ENCODE results near the gene KRTAP17-1.

The KRTAP17-1 gene

DNA sequence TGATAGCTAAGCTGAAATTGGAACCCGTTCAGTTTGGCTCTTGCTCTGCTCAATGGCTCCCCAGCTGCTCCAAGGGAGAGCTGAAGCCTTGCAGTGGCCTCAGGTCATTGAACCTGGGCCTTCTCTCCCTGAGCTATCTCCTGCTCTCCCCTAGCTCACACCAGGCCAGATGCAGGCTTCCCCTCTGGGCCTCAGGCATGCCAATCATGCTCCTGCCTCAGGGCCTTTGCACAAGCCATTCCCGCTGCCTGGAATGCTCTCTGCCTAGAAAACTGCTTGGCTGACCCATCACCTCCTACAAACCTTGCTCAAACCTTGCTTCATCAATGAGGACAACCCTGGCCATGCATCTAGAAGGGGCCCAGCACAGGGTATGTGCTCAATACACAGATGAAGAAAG lies 16.7 kb upstream of the KRTAP17-1 start:
- ChIA-PET CTCF (interaction anchor here (1.2 to 2.6 kb wide), 2 partner anchors 10 to 14 kb away, joined by 4 to 11 read pairs; no protein-coding TSS in a partner anchor), POLR2A (no interaction called here)
- TF ChIP-seq, protein P1, sequence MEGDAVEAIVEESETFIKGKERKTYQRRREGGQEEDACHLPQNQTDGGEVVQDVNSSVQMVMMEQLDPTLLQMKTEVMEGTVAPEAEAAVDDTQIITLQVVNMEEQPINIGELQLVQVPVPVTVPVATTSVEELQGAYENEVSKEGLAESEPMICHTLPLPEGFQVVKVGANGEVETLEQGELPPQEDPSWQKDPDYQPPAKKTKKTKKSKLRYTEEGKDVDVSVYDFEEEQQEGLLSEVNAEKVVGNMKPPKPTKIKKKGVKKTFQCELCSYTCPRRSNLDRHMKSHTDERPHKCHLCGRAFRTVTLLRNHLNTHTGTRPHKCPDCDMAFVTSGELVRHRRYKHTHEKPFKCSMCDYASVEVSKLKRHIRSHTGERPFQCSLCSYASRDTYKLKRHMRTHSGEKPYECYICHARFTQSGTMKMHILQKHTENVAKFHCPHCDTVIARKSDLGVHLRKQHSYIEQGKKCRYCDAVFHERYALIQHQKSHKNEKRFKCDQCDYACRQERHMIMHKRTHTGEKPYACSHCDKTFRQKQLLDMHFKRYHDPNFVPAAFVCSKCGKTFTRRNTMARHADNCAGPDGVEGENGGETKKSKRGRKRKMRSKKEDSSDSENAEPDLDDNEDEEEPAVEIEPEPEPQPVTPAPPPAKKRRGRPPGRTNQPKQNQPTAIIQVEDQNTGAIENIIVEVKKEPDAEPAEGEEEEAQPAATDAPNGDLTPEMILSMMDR (IDR thresholded peaks at IDR 0.05; ENCODE audit: control extremely low read depth, extremely low read depth, low read depth, missing control alignments) = no peak
- no peak for DNase-seq (ENCODE audit: extremely low spot score)

DNA sequence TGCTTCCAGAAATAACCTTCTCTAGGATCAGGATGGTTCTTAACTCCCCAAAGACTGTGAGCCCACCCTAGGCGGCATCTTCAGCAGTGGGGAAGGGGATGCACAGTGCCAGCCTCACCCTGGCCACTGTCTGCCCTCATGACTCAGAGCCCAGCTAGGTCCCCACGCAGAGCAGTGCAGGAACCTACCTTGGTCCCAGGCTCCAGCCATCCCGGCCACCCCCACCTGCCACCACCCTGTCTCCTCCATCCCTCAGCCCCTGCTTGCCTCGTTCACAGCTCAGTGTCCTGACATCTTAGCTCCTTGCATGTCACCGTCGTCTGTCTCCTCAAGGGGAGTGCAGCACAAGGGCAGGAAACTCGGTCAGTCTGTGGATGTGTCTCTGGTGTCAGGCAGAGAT lies 16.1 kb upstream of the KRTAP17-1 start:
- DNase-seq (ENCODE audit: extremely low spot score) = no peak
- ChIA-PET POLR2A (no interaction called here), CTCF (interaction anchor here (1.2 to 2.6 kb wide), 3 partner anchors 8 to 13 kb away, joined by 3 to 11 read pairs (median 4); no protein-coding TSS in a partner anchor)
- TF ChIP-seq, protein P1 (IDR thresholded peaks at IDR 0.05; ENCODE audit: control extremely low read depth, extremely low read depth, low read depth, missing control alignments) = no peak

DNA sequence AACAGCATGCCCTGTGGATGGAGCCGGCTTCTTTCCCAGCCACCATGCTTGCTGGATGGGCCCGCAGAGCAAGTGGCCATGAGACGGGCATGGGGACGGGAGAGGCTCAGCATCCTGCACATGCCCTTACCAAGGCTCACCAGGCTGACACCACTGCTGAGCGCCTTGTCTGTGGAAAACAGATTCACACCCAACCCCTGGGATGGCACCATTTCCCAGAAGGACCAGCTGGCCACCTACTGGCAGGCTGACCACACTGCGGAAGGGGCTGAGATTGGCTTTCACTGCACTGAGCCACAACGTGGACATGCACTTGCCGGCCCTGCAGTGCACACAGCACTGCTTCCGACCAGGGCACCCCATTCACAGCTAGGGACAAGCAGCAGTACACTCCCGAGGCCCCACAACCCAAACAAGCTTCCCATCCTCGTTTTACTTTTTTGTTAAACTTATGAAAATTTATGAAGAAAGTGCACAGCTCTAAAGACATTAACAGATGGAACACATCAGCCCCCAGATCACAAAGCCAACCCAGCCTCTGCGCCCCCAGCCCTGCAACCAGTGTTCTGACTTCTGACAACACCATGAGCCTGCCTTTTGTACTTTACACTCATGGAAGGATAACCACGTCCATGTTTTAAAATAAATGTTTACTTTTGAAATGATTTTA lies 13.9 kb upstream of the KRTAP17-1 start:
- CTCF ChIA-PET = interaction anchor here (0.9 to 2.1 kb wide), 4 partner anchors 8 to 481 kb away, joined by 3 to 4 read pairs (median 3); no protein-coding TSS in a partner anchor
- POLR2A ChIA-PET = no interaction called here
- TF ChIP-seq, protein P1 (IDR thresholded peaks at IDR 0.05; ENCODE audit: control extremely low read depth, extremely low read depth, low read depth, missing control alignments) = peak; percentile 49
- no peak for DNase-seq (ENCODE audit: extremely low spot score)

DNA sequence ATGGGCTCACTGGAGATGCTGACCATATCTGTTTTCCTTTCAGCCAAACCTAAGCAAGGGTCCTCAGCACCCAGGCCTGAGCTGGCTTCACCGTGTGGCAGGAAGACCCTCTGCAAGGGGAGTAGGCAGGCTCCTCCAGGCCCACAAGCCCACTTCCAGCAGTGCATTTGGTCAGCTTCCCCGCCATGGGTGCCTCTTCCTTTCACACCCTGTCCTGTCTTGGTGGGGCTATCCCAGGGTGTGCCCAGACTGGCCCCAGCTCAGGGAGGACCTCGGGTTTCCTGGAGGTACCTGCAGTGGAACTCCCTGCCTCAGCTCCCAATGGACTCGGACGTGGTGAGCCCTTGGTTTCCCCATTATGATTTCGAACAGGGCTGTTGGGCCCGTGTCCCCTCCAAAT lies 12.7 kb upstream of the KRTAP17-1 start:
- TF ChIP-seq, protein P1 (IDR thresholded peaks at IDR 0.05; ENCODE audit: control extremely low read depth, extremely low read depth, low read depth, missing control alignments) = no peak
- no peak for DNase-seq (ENCODE audit: extremely low spot score)
- ChIA-PET CTCF (interaction anchor here (0.9 to 2.1 kb wide), 3 partner anchors 14 to 480 kb away, joined by 3 to 4 read pairs (median 3); no protein-coding TSS in a partner anchor), POLR2A (no interaction called here)

GRCh38 chr17:41327411-41328120 lies 12.1 kb upstream of the KRTAP17-1 start:
- no peak for DNase-seq (ENCODE audit: extremely low spot score)
- ChIA-PET POLR2A (no interaction called here), CTCF (interaction anchor here (1.6 kb wide), 1 partner anchor 479 kb away, joined by 3 read pairs; no protein-coding TSS in a partner anchor)
- TF ChIP-seq, protein P1 (IDR thresholded peaks at IDR 0.05; ENCODE audit: control extremely low read depth, extremely low read depth, low read depth, missing control alignments) = no peak

DNA sequence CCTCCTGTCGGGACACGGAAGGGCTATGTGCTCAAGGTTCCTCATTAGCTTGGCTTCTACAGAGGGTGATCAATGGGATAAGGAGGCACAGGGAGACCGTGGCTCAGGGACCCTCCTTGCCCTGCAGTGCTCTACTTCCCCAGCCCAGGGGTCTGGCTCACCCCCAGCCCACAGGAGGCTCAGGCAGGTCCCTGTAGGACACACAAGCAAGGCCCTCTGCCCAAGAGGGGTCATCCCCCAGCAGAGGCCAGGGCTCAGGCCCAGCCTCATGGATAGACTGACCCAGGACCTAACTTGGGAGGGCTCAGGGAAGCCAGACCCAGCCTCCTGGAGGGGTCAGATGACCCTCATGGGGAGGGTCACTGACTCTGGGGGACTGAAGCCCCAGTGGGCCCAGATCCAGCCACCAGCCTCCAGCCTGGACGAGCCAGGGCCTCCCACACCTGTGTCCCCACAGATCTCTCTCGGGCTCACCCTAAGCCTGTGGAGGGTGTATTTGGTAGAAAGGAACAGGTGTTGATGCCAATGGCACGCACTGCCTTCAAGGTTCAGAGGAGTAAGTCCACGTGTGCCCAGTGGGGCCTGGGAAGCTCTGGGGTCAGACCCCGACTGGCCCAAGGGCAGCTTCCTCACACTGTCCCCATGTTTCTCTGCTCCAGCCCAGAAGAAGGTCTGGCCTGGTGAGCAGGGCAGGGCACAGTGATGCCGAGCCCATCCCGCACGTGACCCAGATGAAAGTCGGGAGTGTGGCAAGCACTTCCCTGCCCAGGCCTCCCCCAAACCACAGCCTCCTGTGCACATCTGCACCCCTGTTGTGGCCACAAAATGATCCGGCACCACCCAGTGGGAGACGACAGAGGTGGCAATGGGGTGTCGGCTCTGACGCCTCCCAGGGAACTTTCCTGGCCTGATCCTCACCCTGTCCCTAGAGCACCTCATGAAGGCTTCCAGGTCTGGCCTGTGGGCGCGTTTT lies 10.9 kb upstream of the KRTAP17-1 start:
- DNase-seq (ENCODE audit: extremely low spot score) = no peak
- POLR2A ChIA-PET = no interaction called here
- CTCF ChIA-PET = no interaction called here
- TF ChIP-seq, protein P1 (IDR thresholded peaks at IDR 0.05; ENCODE audit: control extremely low read depth, extremely low read depth, low read depth, missing control alignments) = no peak

Data from GM10248 (cell line).